ENCODE results near the gene AVEN.

AVEN gene

GRCh38 chr15:33985751-33986150 is 53.3 kb downstream of the AVEN start:
- H3K9ac ChIP-seq (ENCODE audit: low read length in 2 of 2), result no peak overlapping the region
- H3K27me3 ChIP-seq (ENCODE audit: control insufficient read depth in 1 of 2, insufficient read depth in 2 of 2, low read length in 2 of 2), result no peaks in the 10 kb centered on the region
- H3K36me3 ChIP-seq (ENCODE audit: control insufficient read depth in 2 of 2, insufficient read depth in 2 of 2, low read length in 2 of 2), result no peaks in the 10 kb centered on the region
- no peak overlapping the region for H3K27ac ChIP-seq (ENCODE audit: low read length)
- no peaks in the 10 kb centered on the region for H3K9me3 ChIP-seq (ENCODE audit: control insufficient read depth in 2 of 2, low read length in 2 of 2)
- no peak overlapping the region for H3K4me3 ChIP-seq (ENCODE audit: low read length in 2 of 2)
- peaks cover 3% of the 10 kb centered on the region for H3K4me1 ChIP-seq (ENCODE audit: control insufficient read depth, insufficient read depth, low read length)

GRCh38 chr15:33985287-33985686 is 53.7 kb downstream of the AVEN start:
- H3K4me3 ChIP-seq (ENCODE audit: low read length in 2 of 2), result no peak overlapping the region
- peaks cover 3% of the 10 kb centered on the region for H3K4me1 ChIP-seq (ENCODE audit: control insufficient read depth, insufficient read depth, low read length)
- no peaks in the 10 kb centered on the region for H3K27me3 ChIP-seq (ENCODE audit: control insufficient read depth in 1 of 2, insufficient read depth in 2 of 2, low read length in 2 of 2)
- no peaks in the 10 kb centered on the region for H3K36me3 ChIP-seq (ENCODE audit: control insufficient read depth in 2 of 2, insufficient read depth in 2 of 2, low read length in 2 of 2)
- no peak overlapping the region for H3K27ac ChIP-seq (ENCODE audit: low read length)
- H3K9ac ChIP-seq (ENCODE audit: low read length in 2 of 2), result no peak overlapping the region
- H3K9me3 ChIP-seq (ENCODE audit: control insufficient read depth in 2 of 2, low read length in 2 of 2), result no peaks in the 10 kb centered on the region

DNA sequence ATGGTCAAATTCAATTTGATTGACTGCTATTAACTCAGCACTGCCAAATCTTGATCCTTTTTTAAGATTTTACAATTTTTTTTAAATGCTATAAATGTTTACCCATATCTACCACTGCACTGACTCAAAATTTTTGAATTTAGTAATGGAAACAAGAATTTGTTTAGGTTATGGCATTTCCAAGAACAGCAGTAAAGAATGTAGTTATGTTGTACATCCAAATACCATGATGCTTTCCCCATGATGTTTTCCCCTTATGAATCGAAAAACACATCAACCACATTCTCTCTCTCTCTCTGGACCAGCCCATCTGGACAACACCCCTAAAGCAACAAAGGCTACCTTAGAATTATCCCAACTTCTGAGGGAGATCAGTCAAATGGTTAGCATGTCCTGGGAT is 56.5 kb downstream of the AVEN start:
- Histone ChIP-seq H3K4me3 (ENCODE audit: low read length in 2 of 2) (no peak overlapping the region), H3K9me3 (ENCODE audit: control insufficient read depth in 2 of 2, low read length in 2 of 2) (no peaks in the 10 kb centered on the region), H3K4me1 (ENCODE audit: control insufficient read depth, insufficient read depth, low read length) (peaks cover 2% of the 10 kb centered on the region), H3K27me3 (ENCODE audit: control insufficient read depth in 1 of 2, insufficient read depth in 2 of 2, low read length in 2 of 2) (no peaks in the 10 kb centered on the region), H3K9ac (ENCODE audit: low read length in 2 of 2) (no peak overlapping the region), H3K27ac (ENCODE audit: low read length) (no peak overlapping the region), H3K36me3 (ENCODE audit: control insufficient read depth in 2 of 2, insufficient read depth in 2 of 2, low read length in 2 of 2) (no peaks in the 10 kb centered on the region)

DNA sequence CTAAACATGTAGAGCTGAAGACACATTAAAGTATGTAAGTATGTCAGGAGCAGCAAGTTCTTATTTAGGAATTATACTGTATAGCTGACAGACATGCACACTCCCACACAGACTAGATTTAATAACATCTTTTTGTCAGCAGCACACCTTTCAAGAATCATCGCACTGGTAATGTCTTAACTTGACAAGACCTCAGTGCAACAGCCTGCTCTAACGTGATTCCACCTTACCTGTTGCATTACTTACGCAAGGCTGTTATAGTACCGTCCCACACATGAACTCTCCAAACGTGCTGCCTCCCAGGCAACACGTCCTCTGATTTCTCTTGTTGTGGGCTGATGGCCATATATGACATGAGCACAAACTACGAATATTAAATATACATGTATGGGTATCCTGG is 58.8 kb downstream of the AVEN start:
- no peak overlapping the region for H3K9ac ChIP-seq (ENCODE audit: low read length in 2 of 2)
- H3K9me3 ChIP-seq (ENCODE audit: control insufficient read depth in 2 of 2, low read length in 2 of 2), result no peaks in the 10 kb centered on the region
- H3K36me3 ChIP-seq (ENCODE audit: control insufficient read depth in 2 of 2, insufficient read depth in 2 of 2, low read length in 2 of 2), result no peaks in the 10 kb centered on the region
- H3K27me3 ChIP-seq (ENCODE audit: control insufficient read depth in 1 of 2, insufficient read depth in 2 of 2, low read length in 2 of 2), result no peaks in the 10 kb centered on the region
- H3K4me3 ChIP-seq (ENCODE audit: low read length in 2 of 2), result no peak overlapping the region
- H3K27ac ChIP-seq (ENCODE audit: low read length), result no peak overlapping the region
- no peaks in the 10 kb centered on the region for H3K4me1 ChIP-seq (ENCODE audit: control insufficient read depth, insufficient read depth, low read length)

DNA sequence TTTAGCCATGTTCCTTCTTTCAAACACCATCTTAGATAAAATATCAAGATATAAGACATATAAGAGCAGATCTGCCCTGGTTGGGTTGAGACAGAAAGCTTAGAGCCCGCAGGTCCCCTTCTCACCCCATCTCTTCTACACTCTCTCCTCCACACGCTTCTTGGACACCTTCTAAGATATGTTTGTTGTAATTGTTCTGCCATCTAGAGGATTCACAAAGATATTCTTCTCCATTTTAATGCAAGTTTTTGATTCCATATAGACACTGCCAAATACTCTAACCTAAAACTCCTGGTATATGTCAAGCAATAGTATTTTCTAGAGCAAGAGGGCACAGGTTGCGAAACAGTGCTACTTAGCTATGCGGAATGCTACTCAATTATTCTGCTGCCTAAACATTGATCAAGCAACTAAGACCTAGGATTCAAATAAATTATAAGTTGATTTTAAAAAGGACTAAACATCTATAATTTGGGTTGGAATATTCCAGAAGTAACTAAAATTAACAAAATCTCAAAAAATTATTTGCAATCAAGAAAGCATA is 63.9 kb downstream of the AVEN start:
- Histone ChIP-seq H3K4me3 (ENCODE audit: low read length in 2 of 2) (no peak overlapping the region), H3K9ac (ENCODE audit: low read length in 2 of 2) (no peak overlapping the region), H3K4me1 (ENCODE audit: control insufficient read depth, insufficient read depth, low read length) (no peaks in the 10 kb centered on the region), H3K9me3 (ENCODE audit: control insufficient read depth in 2 of 2, low read length in 2 of 2) (no peaks in the 10 kb centered on the region), H3K27ac (ENCODE audit: low read length) (no peak overlapping the region), H3K36me3 (ENCODE audit: control insufficient read depth in 2 of 2, insufficient read depth in 2 of 2, low read length in 2 of 2) (no peaks in the 10 kb centered on the region), H3K27me3 (ENCODE audit: control insufficient read depth in 1 of 2, insufficient read depth in 2 of 2, low read length in 2 of 2) (no peaks in the 10 kb centered on the region)

- no peak overlapping the region for H3K9ac ChIP-seq (ENCODE audit: low read length in 2 of 2)
- no peak overlapping the region for H3K27ac ChIP-seq (ENCODE audit: low read length)
- no peaks in the 10 kb centered on the region for H3K36me3 ChIP-seq (ENCODE audit: control insufficient read depth in 2 of 2, insufficient read depth in 2 of 2, low read length in 2 of 2)
- H3K4me3 ChIP-seq (ENCODE audit: low read length in 2 of 2), result no peak overlapping the region
- no peaks in the 10 kb centered on the region for H3K27me3 ChIP-seq (ENCODE audit: control insufficient read depth in 1 of 2, insufficient read depth in 2 of 2, low read length in 2 of 2)
- no peaks in the 10 kb centered on the region for H3K4me1 ChIP-seq (ENCODE audit: control insufficient read depth, insufficient read depth, low read length)
- H3K9me3 ChIP-seq (ENCODE audit: control insufficient read depth in 2 of 2, low read length in 2 of 2), result no peaks in the 10 kb centered on the region
Observed at GRCh38 chr15:33971811-33972210, 67.2 kb downstream of the AVEN start.

GRCh38 chr15:33968821-33969220 is 70.2 kb downstream of the AVEN start:
- no peaks in the 10 kb centered on the region for H3K4me1 ChIP-seq (ENCODE audit: control insufficient read depth, insufficient read depth, low read length)
- H3K9ac ChIP-seq (ENCODE audit: low read length in 2 of 2), result no peak overlapping the region
- H3K4me3 ChIP-seq (ENCODE audit: low read length in 2 of 2), result no peak overlapping the region
- no peaks in the 10 kb centered on the region for H3K36me3 ChIP-seq (ENCODE audit: control insufficient read depth in 2 of 2, insufficient read depth in 2 of 2, low read length in 2 of 2)
- H3K9me3 ChIP-seq (ENCODE audit: control insufficient read depth in 2 of 2, low read length in 2 of 2), result no peaks in the 10 kb centered on the region
- H3K27me3 ChIP-seq (ENCODE audit: control insufficient read depth in 1 of 2, insufficient read depth in 2 of 2, low read length in 2 of 2), result no peaks in the 10 kb centered on the region
- H3K27ac ChIP-seq (ENCODE audit: low read length), result no peak overlapping the region

- Histone ChIP-seq H3K27ac (ENCODE audit: low read length) (no peak within 1 kb of the TSS), H3K4me3 (ENCODE audit: low read length in 2 of 2) (no peak within 1 kb of the TSS), H3K4me1 (ENCODE audit: control insufficient read depth, insufficient read depth, low read length) (no peaks in the 10 kb centered on the region), H3K9ac (ENCODE audit: low read length in 2 of 2) (no peak within 1 kb of the TSS), H3K9me3 (ENCODE audit: control insufficient read depth in 2 of 2, low read length in 2 of 2) (no peaks in the 10 kb centered on the region), H3K27me3 (ENCODE audit: control insufficient read depth in 1 of 2, insufficient read depth in 2 of 2, low read length in 2 of 2) (no peaks in the 10 kb centered on the region), H3K36me3 (ENCODE audit: control insufficient read depth in 2 of 2, insufficient read depth in 2 of 2, low read length in 2 of 2) (no peaks in the 10 kb centered on the region)
Observed at GRCh38 chr15:33968224-33968623, 70.8 kb downstream of the AVEN start, which contains the start of gene CHRM5. TSS of gene CHRM5 (plus strand) at chr15:33968497. CDS start at chr15:34062718, 94,221 bp downstream.

DNA sequence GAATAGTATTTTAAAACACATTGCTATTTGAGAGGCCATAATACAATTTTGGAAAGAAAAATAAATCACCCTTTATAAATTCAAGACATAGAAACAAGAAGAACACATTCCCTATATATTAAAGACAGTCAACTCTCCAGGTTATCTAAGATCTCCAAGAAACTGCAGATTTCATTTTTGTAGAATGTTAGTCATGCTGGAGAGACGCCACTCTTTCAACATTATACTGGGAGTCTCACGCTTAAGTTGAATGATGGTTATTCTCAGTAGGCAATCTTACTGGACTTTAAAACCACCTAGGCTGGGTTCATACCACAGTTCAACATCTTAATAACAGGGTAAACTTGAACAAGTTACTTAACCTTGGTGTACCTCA is 74.4 kb downstream of the AVEN start:
- H3K27ac ChIP-seq (ENCODE audit: low read length), result no peak overlapping the region
- no peak overlapping the region for H3K9ac ChIP-seq (ENCODE audit: low read length in 2 of 2)
- H3K36me3 ChIP-seq (ENCODE audit: control insufficient read depth in 2 of 2, insufficient read depth in 2 of 2, low read length in 2 of 2), result no peaks in the 10 kb centered on the region
- H3K4me1 ChIP-seq (ENCODE audit: control insufficient read depth, insufficient read depth, low read length), result no peaks in the 10 kb centered on the region
- H3K9me3 ChIP-seq (ENCODE audit: control insufficient read depth in 2 of 2, low read length in 2 of 2), result no peaks in the 10 kb centered on the region
- no peak overlapping the region for H3K4me3 ChIP-seq (ENCODE audit: low read length in 2 of 2)
- no peaks in the 10 kb centered on the region for H3K27me3 ChIP-seq (ENCODE audit: control insufficient read depth in 1 of 2, insufficient read depth in 2 of 2, low read length in 2 of 2)

DNA sequence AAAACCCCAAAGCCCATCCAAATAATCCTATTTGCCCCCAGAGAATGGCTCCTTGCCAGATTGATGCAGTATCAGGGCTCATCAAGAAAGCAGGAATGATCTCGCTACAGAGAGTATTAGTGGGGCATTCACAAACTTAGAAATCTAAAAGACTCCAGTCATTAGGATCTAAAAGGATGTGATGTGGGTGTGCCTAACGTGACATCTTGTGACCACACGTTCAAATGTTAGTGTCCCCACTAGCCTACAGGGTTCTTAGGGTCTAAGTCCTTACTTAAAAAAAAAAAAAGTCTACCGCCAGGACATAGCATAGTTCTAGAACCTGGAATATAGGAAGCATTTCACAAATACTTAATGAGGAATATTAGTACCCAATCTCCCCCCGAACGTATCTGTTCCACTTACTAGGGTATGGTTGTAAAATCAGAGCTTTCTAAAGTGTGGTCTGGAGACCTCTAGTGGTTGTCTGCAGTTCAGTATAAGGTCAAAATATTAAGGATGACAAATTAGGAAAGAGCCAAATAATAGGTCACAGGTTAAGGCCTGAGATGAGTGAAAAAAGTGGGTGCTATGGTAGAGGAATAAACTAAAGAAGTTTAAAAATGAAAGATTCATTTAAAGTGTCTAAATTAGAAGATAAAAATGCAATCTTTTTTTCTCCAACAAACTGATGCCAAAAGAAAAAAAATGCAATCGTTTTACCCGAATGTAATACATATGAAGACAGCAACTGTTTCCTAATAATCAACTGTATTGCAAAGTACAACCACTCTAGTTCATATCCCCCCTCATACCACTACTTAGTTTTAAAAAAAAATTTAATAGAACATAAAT is 75.0 kb downstream of the AVEN start:
- no peak overlapping the region for H3K9ac ChIP-seq (ENCODE audit: low read length in 2 of 2)
- H3K4me3 ChIP-seq (ENCODE audit: low read length in 2 of 2), result no peak overlapping the region
- no peaks in the 10 kb centered on the region for H3K9me3 ChIP-seq (ENCODE audit: control insufficient read depth in 2 of 2, low read length in 2 of 2)
- no peaks in the 10 kb centered on the region for H3K4me1 ChIP-seq (ENCODE audit: control insufficient read depth, insufficient read depth, low read length)
- no peak overlapping the region for H3K27ac ChIP-seq (ENCODE audit: low read length)
- H3K27me3 ChIP-seq (ENCODE audit: control insufficient read depth in 1 of 2, insufficient read depth in 2 of 2, low read length in 2 of 2), result no peaks in the 10 kb centered on the region
- H3K36me3 ChIP-seq (ENCODE audit: control insufficient read depth in 2 of 2, insufficient read depth in 2 of 2, low read length in 2 of 2), result no peaks in the 10 kb centered on the region

DNA sequence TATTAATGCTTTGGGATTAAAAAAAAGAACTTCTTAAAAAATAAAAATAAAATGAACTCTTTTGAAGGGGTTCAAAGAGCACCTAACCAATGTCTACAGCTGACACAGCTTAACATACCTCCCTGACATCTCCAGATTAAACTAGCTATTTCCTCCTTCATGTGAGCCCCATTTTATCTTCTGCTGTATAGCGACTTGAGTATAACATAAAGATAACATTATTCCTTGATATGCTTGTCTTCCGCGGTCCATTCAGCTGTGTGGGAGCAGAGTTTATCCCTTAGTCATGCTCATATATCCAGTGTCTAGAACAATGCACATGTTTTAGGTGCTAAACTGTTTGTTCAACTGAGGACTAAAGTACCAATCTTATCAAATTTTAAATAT is 78.5 kb downstream of the AVEN start:
- H3K4me3 ChIP-seq (ENCODE audit: low read length in 2 of 2), result no peak overlapping the region
- H3K4me1 ChIP-seq (ENCODE audit: control insufficient read depth, insufficient read depth, low read length), result no peaks in the 10 kb centered on the region
- H3K27me3 ChIP-seq (ENCODE audit: control insufficient read depth in 1 of 2, insufficient read depth in 2 of 2, low read length in 2 of 2), result no peaks in the 10 kb centered on the region
- H3K9ac ChIP-seq (ENCODE audit: low read length in 2 of 2), result no peak overlapping the region
- H3K36me3 ChIP-seq (ENCODE audit: control insufficient read depth in 2 of 2, insufficient read depth in 2 of 2, low read length in 2 of 2), result no peaks in the 10 kb centered on the region
- H3K27ac ChIP-seq (ENCODE audit: low read length), result no peak overlapping the region
- H3K9me3 ChIP-seq (ENCODE audit: control insufficient read depth in 2 of 2, low read length in 2 of 2), result no peaks in the 10 kb centered on the region

Measured in stomach smooth muscle (tissue), 2 donors.